ENCODE measurements around the gene SHISA9.

- TF ChIP-seq EZH2 (IDR thresholded peaks at IDR 0.05; ENCODE audit: low read length, unreplicated experiment) (no peak), CTCF (conservative IDR thresholded peaks at IDR 0.05; ENCODE audit: low read depth, low read length) (no peak)
Observed at GRCh38 chr16:12878973-12879372, 22.4 kb upstream of the SHISA9 start.
